Chondrocyte (in vitro differentiated cells): ENCODE data around the gene CXXC5. TPM values are rescaled to one million over a fixed set of nuclear protein-coding genes. Genes with fewer than 3 reads are reported as not detected.
A peak's percentile ranks its signal among the peaks of the same experiment; 100 is the strongest.

Source experiments
- DNase-seq: peaks from one replicate; pipeline ENCODE4 v3.0.0; 2021; ENCODE audit warnings: mixed read lengths, low spot score
- H3K27ac Mint-ChIP-seq: one replicate; pipeline ENCODE4 v1.8.0; 2021; ENCODE audit warnings: mild to moderate bottlenecking, moderate library complexity, mixed read lengths; ENCODE audit not compliant: unreplicated experiment
- H3K27me3 Mint-ChIP-seq: 2 replicates; pipeline ENCODE4 v1.8.0; 2021; ENCODE audit warnings: low read depth, mixed read lengths
- H3K36me3 Mint-ChIP-seq: 2 replicates; pipeline ENCODE4 v1.8.0; 2021; ENCODE audit warnings: low read depth, mixed read lengths
- H3K4me1 Mint-ChIP-seq: 2 replicates; pipeline ENCODE4 v1.8.0; 2021; ENCODE audit warnings: low read depth, mild to moderate bottlenecking, mixed read lengths
- H3K4me3 Mint-ChIP-seq: one replicate; pipeline ENCODE4 v1.8.0; 2021; ENCODE audit warnings: mild to moderate bottlenecking, moderate library complexity, mixed read lengths; ENCODE audit not compliant: unreplicated experiment
- H3K9me3 Mint-ChIP-seq: 2 replicates; pipeline ENCODE4 v1.8.0; 2021; ENCODE audit warnings: low read depth, mixed read lengths
- total RNA-seq: library from RNA; stranded (reverse); gene quantifications from 3 replicates; pipeline ENCODE4 v1.2.1, GENCODE V29; 2021
- TF ChIP-seq, protein P1 (sequence below): fragments of 200-600 bp; sonication (generic); IDR thresholded peaks from 2 replicates; pipeline ENCODE4 v1.5.0; 2021; ENCODE audit warnings: antibody characterized with exemption, mild to moderate bottlenecking, moderate library complexity

Gene CXXC5
- total RNA-seq, 1 donor from 2014 or later, result 144 TPM

DNA sequence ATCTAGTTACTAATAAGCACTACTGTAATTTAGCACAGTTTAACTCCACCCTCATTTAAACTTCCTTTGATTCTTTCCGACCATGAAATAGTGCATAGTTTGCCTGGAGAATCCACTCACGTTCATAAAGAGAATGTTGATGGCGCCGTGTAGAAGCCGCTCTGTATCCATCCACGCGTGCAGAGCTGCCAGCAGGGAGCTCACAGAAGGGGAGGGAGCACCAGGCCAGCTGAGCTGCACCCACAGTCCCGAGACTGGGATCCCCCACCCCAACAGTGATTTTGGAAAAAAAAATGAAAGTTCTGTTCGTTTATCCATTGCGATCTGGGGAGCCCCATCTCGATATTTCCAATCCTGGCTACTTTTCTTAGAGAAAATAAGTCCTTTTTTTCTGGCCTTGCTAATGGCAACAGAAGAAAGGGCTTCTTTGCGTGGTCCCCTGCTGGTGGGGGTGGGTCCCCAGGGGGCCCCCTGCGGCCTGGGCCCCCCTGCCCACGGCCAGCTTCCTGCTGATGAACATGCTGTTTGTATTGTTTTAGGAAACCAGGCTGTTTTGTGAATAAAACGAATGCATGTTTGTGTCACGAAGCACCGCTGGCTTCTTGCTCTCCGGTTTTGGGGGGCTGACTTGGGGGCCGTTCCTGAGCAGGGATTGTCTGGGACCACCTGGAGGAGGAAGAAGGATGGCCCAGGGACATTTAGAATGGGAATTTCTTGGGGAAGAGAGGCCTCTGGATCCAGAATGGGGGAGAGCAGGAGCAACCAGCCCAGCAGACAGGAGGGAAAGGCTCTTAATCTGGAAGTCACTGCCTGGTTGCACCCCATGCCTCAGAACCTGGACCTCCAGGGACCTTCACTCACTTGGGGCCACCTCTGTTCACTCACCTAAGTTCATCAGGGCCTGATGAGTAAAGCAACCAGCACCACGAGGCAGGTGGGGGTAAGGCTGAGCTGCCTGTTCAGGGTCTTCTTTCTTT, 35.4 kb downstream of the CXXC5 start:
- H3K4me3 Mint-ChIP-seq, result no peak overlapping the region
- TF ChIP-seq, protein P1, sequence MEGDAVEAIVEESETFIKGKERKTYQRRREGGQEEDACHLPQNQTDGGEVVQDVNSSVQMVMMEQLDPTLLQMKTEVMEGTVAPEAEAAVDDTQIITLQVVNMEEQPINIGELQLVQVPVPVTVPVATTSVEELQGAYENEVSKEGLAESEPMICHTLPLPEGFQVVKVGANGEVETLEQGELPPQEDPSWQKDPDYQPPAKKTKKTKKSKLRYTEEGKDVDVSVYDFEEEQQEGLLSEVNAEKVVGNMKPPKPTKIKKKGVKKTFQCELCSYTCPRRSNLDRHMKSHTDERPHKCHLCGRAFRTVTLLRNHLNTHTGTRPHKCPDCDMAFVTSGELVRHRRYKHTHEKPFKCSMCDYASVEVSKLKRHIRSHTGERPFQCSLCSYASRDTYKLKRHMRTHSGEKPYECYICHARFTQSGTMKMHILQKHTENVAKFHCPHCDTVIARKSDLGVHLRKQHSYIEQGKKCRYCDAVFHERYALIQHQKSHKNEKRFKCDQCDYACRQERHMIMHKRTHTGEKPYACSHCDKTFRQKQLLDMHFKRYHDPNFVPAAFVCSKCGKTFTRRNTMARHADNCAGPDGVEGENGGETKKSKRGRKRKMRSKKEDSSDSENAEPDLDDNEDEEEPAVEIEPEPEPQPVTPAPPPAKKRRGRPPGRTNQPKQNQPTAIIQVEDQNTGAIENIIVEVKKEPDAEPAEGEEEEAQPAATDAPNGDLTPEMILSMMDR, result no peak
- no peaks in the 10 kb centered on the region for H3K27me3 Mint-ChIP-seq
- no peaks in the 10 kb centered on the region for H3K9me3 Mint-ChIP-seq
- peaks cover 72% of the 10 kb centered on the region for H3K4me1 Mint-ChIP-seq
- H3K27ac Mint-ChIP-seq, result peak overlapping the region; percentile 85
- no peak for DNase-seq
- H3K36me3 Mint-ChIP-seq, result peaks cover 35% of the 10 kb centered on the region

DNA sequence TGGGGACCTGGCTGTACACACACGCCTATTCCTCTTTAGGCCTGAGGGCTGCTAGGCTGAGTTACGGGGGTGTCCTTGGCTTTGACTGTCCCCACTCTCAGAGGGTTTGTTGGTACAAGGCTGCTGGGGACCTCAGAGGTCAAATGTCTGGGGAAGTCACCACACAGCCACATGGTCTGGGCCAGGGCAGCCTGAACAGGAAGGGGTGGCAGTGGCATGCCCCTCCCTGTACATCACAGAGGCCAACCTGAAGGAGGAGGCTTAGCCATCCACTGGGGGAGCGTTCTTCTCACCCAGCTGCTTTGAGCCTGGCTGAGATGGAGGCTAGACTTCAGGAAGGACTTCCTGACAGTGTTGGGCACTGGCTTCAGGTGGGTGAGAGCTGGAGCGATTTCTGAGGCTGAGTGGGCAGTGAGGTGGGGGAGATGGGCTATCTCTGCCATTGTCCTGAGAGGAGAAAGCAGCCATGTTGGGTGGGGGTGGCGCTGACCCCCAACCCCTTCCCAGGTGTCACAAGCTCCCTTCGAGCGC, 36.3 kb downstream of the CXXC5 start:
- no peak overlapping the region for H3K4me3 Mint-ChIP-seq
- TF ChIP-seq, protein P1, result no peak
- H3K9me3 Mint-ChIP-seq, result no peaks in the 10 kb centered on the region
- peak overlapping the region; percentile 85 for H3K27ac Mint-ChIP-seq
- H3K27me3 Mint-ChIP-seq, result no peaks in the 10 kb centered on the region
- H3K4me1 Mint-ChIP-seq, result peaks cover 72% of the 10 kb centered on the region
- no peak for DNase-seq
- peaks cover 36% of the 10 kb centered on the region for H3K36me3 Mint-ChIP-seq

DNA sequence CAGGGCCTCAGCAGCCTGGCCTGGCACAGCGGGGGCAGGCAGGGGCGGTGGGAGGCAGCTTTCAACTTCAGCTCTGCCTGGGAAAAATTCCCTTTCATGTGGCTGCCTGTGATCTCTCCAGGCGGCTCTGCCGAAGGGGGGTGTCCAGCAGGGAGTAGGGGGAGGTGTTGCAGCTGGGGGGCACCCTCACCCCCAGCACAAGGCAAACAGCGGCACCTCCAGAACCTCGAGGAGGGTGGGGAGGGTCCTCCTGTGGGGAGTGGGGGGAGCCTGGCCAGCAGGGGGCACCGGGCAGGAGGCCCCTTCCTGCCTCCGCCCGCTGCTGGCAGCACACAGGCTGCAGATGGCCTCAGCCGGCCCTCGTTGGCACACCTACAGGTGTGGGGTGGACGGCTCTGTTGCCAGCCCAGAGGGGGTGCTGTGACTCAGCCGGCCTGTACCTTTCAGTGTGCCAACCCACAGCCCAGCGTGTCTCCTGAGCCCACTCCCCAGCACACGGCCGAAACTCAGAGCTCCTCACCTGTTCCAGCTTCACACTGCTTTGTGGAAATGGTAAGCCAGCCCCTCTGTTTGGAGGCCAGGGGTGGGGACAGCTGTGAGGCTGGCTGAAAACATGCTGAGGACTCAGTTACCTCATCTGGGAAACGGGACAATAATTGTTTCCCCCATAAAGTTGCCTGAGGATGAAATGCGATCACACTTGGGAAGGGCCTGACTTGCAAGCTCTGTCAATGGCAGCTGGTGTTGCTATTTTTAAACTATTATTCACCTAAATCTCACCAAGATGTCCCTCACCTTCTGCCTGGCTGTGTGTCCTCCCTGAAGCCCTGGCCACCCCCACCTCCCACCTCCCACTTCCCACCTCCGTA, 37.0 kb downstream of the CXXC5 start:
- peak overlapping the region; percentile 90 for H3K27ac Mint-ChIP-seq
- peaks cover 71% of the 10 kb centered on the region for H3K4me1 Mint-ChIP-seq
- H3K9me3 Mint-ChIP-seq, result no peaks in the 10 kb centered on the region
- H3K4me3 Mint-ChIP-seq, result no peak overlapping the region
- DNase-seq, result no peak
- TF ChIP-seq, protein P1, result peak; percentile 61
- peaks cover 34% of the 10 kb centered on the region for H3K36me3 Mint-ChIP-seq
- H3K27me3 Mint-ChIP-seq, result no peaks in the 10 kb centered on the region

DNA sequence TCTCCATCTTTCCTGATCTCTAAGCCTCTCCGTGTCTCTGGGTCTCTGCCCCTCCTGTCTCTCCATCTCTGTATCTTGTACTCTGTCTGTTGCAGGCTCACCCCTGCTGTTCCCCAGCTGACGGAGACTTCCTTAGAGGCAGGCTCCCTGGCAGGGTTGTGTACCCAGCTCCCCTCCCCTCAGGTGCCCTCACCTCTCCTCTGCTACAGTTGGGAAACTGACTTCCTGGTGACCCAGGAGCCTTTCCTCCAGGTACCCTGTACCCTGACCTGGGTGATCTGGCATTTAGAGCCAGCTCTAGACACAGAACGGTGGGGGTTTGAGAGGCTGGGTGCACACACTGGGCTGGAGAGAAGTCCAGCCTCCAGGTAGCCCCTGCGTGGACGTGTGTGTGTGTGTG, 37.7 kb downstream of the CXXC5 start:
- Mint-ChIP-seq H3K9me3 (no peaks in the 10 kb centered on the region), H3K36me3 (peaks cover 31% of the 10 kb centered on the region), H3K27ac (peak overlapping the region; percentile 90), H3K4me1 (peaks cover 75% of the 10 kb centered on the region), H3K27me3 (no peaks in the 10 kb centered on the region), H3K4me3 (no peak overlapping the region)
- no peak for DNase-seq
- TF ChIP-seq, protein P1, result no peak

DNA sequence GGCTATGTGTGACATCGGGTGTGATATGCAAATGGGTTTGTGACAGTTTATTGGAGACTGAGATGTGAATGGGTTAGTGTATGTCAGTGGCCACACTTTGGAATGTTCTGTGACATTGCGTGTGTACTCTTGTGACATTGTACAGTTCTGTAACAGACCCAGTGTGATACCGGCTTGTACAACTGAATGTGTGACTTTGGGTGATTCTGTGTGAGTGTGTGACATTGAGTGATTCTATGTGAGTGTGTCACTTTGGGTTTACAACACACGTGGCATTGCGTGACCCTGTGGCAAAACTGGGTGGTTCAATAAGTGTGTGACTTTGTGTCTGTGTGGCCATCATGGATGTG, 38.2 kb downstream of the CXXC5 start:
- H3K4me3 Mint-ChIP-seq, result no peak overlapping the region

More for the DNA sequence above, 38.2 kb downstream of the CXXC5 start:
- Mint-ChIP-seq H3K27me3 (no peaks in the 10 kb centered on the region), H3K4me1 (peaks cover 80% of the 10 kb centered on the region), H3K27ac (peak overlapping the region; percentile 90), H3K36me3 (peaks cover 30% of the 10 kb centered on the region), H3K9me3 (no peaks in the 10 kb centered on the region)
- TF ChIP-seq, protein P1, result no peak
- no peak for DNase-seq
